CD4-positive, CD25-positive, alpha-beta regulatory T cell (primary cell): ENCODE measurements around the gene ELK3. TPM values are rescaled to one million over a fixed set of nuclear protein-coding genes. Genes with fewer than 3 reads are reported as not detected.

ENCODE experiments used
- ATAC-seq, 2 donors: fragments of 150-1000 bp; cut with Tn5 transposase; one replicate each; pipeline ENCODE4 v1.10.0; 2021; ENCODE audit warnings: low read depth in 2 of 2, moderate number of reproducible peaks in 2 of 2, moderate library complexity in 1 of 2
- DNase-seq, 3 donors: peaks; one replicate each; pipeline versions ENCODE4 v3.0.0 to v3.0.0-alpha.2; 2012 to 2022; ENCODE audit warnings: mixed read lengths in 1 of 3
- H3K27ac ChIP-seq: one replicate; pipeline ENCODE4 v1.7.0; 2013; ENCODE audit warnings: mild to moderate bottlenecking, low read length; ENCODE audit not compliant: insufficient read depth, poor library complexity, severe bottlenecking
- H3K27me3 ChIP-seq: one replicate; pipeline ENCODE4 v1.7.0; 2013; ENCODE audit warnings: low read length; ENCODE audit not compliant: control insufficient read depth, insufficient read depth
- H3K36me3 ChIP-seq: one replicate; pipeline ENCODE4 v1.7.0; 2013; ENCODE audit warnings: mild to moderate bottlenecking, low read length, moderate library complexity; ENCODE audit not compliant: control insufficient read depth, insufficient read depth
- H3K4me1 ChIP-seq: 2 replicates; pipeline ENCODE4 v1.7.0; 2013; ENCODE audit warnings: mild to moderate bottlenecking, low read length; ENCODE audit not compliant: insufficient read depth, control insufficient read depth, poor library complexity, severe bottlenecking
- H3K4me3 ChIP-seq: one replicate; pipeline ENCODE4 v1.7.0; 2013; ENCODE audit warnings: low read depth, mild to moderate bottlenecking, low read length, moderate library complexity
- H3K9me3 ChIP-seq, 2 experiments: 1 replicate in 1 of 2; 2 replicates in 1 of 2; pipeline ENCODE4 v1.7.0; 2013; ENCODE audit warnings: low read length in 2 of 2, mild to moderate bottlenecking in 1 of 2, moderate library complexity in 1 of 2; ENCODE audit not compliant: control insufficient read depth in 2 of 2
- H3K27ac Mint-ChIP-seq, 3 donors: one replicate each; pipeline ENCODE4 v1.8.0; 2020 to 2022; ENCODE audit warnings: mild to moderate bottlenecking in 3 of 3, mixed read lengths in 3 of 3, moderate library complexity in 2 of 3
- H3K27me3 Mint-ChIP-seq: one replicate; pipeline ENCODE4 v1.8.0; 2022; ENCODE audit warnings: mild to moderate bottlenecking, mixed read lengths
- H3K36me3 Mint-ChIP-seq: one replicate; pipeline ENCODE4 v1.8.0; 2020; ENCODE audit warnings: mixed read lengths
- H3K4me1 Mint-ChIP-seq, 4 donors: one replicate each; pipeline ENCODE4 v1.8.0; 2020 to 2022; ENCODE audit warnings: mixed read lengths in 4 of 4, mild to moderate bottlenecking in 1 of 4
- H3K4me3 Mint-ChIP-seq, 4 donors: one replicate each; pipeline ENCODE4 v1.8.0; 2020 to 2022; ENCODE audit warnings: mild to moderate bottlenecking in 4 of 4, mixed read lengths in 4 of 4, moderate library complexity in 3 of 4
- H3K9me3 Mint-ChIP-seq, 7 donors: one replicate each; pipeline ENCODE4 v1.8.0; 2020 to 2022; ENCODE audit warnings: mixed read lengths in 7 of 7, mild to moderate bottlenecking in 3 of 7, moderate library complexity in 2 of 7
- polyA plus RNA-seq, 4 donors: library from polyadenylated mRNA; unstranded; fragments of 300-500 nt; fragmentation: Illumina TruSeq; gene quantifications; one replicate each; pipeline ENCODE4 v1.2.3, GENCODE V29; 2021
- total RNA-seq: library from RNA; stranded (reverse); gene quantifications from one replicate; pipeline ENCODE4 v1.2.3, GENCODE V29; 2022

The ELK3 gene
- total and polyA plus RNA-seq, 5 donors from 2014 or later, result 33.4 to 84.7 (median 39.3) TPM

GRCh38 chr12:96225994-96226399 is 31.8 kb downstream of the ELK3 start:
- H3K4me1 Mint-ChIP-seq, result peaks cover 6 to 62% (median 31%) of the 10 kb centered on the region in 4 donors
- H3K36me3 ChIP-seq, result peaks cover 77% of the 10 kb centered on the region
- no peak for ATAC-seq
- no peaks in the 10 kb centered on the region for H3K27me3 ChIP-seq
- no peaks in the 10 kb centered on the region for H3K9me3 ChIP-seq
- H3K36me3 Mint-ChIP-seq, result peaks cover 35% of the 10 kb centered on the region
- no peak overlapping the region for H3K27ac ChIP-seq
- no peaks in the 10 kb centered on the region for H3K9me3 Mint-ChIP-seq
- peak overlapping the region in 2 of 3 donors; percentile 75 to 86 for H3K27ac Mint-ChIP-seq
- H3K27me3 Mint-ChIP-seq, result no peaks in the 10 kb centered on the region
- peaks cover 8% of the 10 kb centered on the region for H3K4me1 ChIP-seq
- DNase-seq, result no peak
- no peak overlapping the region for H3K4me3 Mint-ChIP-seq
- no peak overlapping the region for H3K4me3 ChIP-seq

GRCh38 chr12:96226401-96226800 is 32.2 kb downstream of the ELK3 start:
- Mint-ChIP-seq H3K4me3 (no peak overlapping the region), H3K27ac (peak overlapping the region in 2 of 3 donors; percentile 75 to 86), H3K9me3 (no peaks in the 10 kb centered on the region), H3K4me1 (peaks cover 6 to 62% (median 30%) of the 10 kb centered on the region in 4 donors), H3K36me3 (peaks cover 35% of the 10 kb centered on the region), H3K27me3 (no peaks in the 10 kb centered on the region)
- Histone ChIP-seq H3K9me3 (no peaks in the 10 kb centered on the region), H3K27ac (no peak overlapping the region), H3K4me1 (peaks cover 8% of the 10 kb centered on the region), H3K36me3 (peaks cover 78% of the 10 kb centered on the region), H3K27me3 (no peaks in the 10 kb centered on the region), H3K4me3 (no peak overlapping the region)
- no peak for ATAC-seq
- DNase-seq, result no peak

- Histone ChIP-seq H3K27me3 (no peaks in the 10 kb centered on the region), H3K9me3 (no peaks in the 10 kb centered on the region), H3K4me3 (no peak overlapping the region), H3K36me3 (peaks cover 77% of the 10 kb centered on the region), H3K4me1 (peaks cover 8% of the 10 kb centered on the region), H3K27ac (no peak overlapping the region)
- DNase-seq, result no peak
- Mint-ChIP-seq H3K27me3 (no peaks in the 10 kb centered on the region), H3K27ac (peak overlapping the region in 1 of 3 donors; percentile 86), H3K9me3 (no peaks in the 10 kb centered on the region), H3K4me3 (no peak overlapping the region), H3K4me1 (peaks cover 6 to 61% (median 30%) of the 10 kb centered on the region in 4 donors), H3K36me3 (peaks cover 37% of the 10 kb centered on the region)
- no peak for ATAC-seq
Measured at GRCh38 chr12:96226801-96227348, 32.7 kb downstream of the ELK3 start.

GRCh38 chr12:96227365-96228106 is 33.4 kb downstream of the ELK3 start:
- H3K36me3 Mint-ChIP-seq, result peaks cover 36% of the 10 kb centered on the region

GRCh38 chr12:96228566-96229248 is 34.5 kb downstream of the ELK3 start:
- H3K27ac ChIP-seq, result no peak overlapping the region
- Mint-ChIP-seq H3K27ac (no peak overlapping the region), H3K36me3 (peaks cover 28% of the 10 kb centered on the region), H3K27me3 (no peaks in the 10 kb centered on the region), H3K9me3 (no peaks in the 10 kb centered on the region), H3K4me1 (peaks cover 2 to 48% (median 23%) of the 10 kb centered on the region in 4 donors), H3K4me3 (no peak overlapping the region)
- no peaks in the 10 kb centered on the region for H3K27me3 ChIP-seq
- peaks cover 2% of the 10 kb centered on the region for H3K4me1 ChIP-seq
- H3K9me3 ChIP-seq, result no peaks in the 10 kb centered on the region
- no peak for DNase-seq
- H3K4me3 ChIP-seq, result no peak overlapping the region
- peaks cover 66% of the 10 kb centered on the region for H3K36me3 ChIP-seq
- no peak for ATAC-seq

More at GRCh38 chr12:96227365-96228106, 33.4 kb downstream of the ELK3 start:
- Mint-ChIP-seq H3K9me3 (no peaks in the 10 kb centered on the region), H3K4me1 (peaks cover 6 to 57% (median 27%) of the 10 kb centered on the region in 4 donors), H3K27me3 (no peaks in the 10 kb centered on the region), H3K27ac (peak overlapping the region in 1 of 3 donors; percentile 73), H3K4me3 (no peak overlapping the region)
- Histone ChIP-seq H3K27ac (no peak overlapping the region), H3K27me3 (no peaks in the 10 kb centered on the region), H3K4me1 (peaks cover 8% of the 10 kb centered on the region), H3K36me3 (peaks cover 76% of the 10 kb centered on the region), H3K9me3 (no peaks in the 10 kb centered on the region), H3K4me3 (no peak overlapping the region)
- no peak for ATAC-seq
- no peak for DNase-seq

- H3K36me3 Mint-ChIP-seq, result peaks cover 19% of the 10 kb centered on the region
- Histone ChIP-seq H3K4me3 (no peak overlapping the region), H3K27ac (no peak overlapping the region), H3K9me3 (no peaks in the 10 kb centered on the region), H3K27me3 (no peaks in the 10 kb centered on the region), H3K36me3 (peaks cover 58% of the 10 kb centered on the region), H3K4me1 (peaks cover 13% of the 10 kb centered on the region)
- H3K4me1 Mint-ChIP-seq, result peaks cover 0 to 48% (median 30%) of the 10 kb centered on the region in 4 donors
- H3K27ac Mint-ChIP-seq, result peak overlapping the region in 1 of 3 donors; percentile 77
- no peaks in the 10 kb centered on the region for H3K9me3 Mint-ChIP-seq
- no peaks in the 10 kb centered on the region for H3K27me3 Mint-ChIP-seq
- no peak overlapping the region for H3K4me3 Mint-ChIP-seq
- ATAC-seq, result no peak
- DNase-seq, result no peak
Measured at GRCh38 chr12:96230646-96231045, 36.5 kb downstream of the ELK3 start.

- DNase-seq, result no peak
- Histone ChIP-seq H3K4me3 (no peak overlapping the region), H3K4me1 (peaks cover 38% of the 10 kb centered on the region), H3K27me3 (no peaks in the 10 kb centered on the region), H3K27ac (no peak overlapping the region), H3K36me3 (peaks cover 37% of the 10 kb centered on the region), H3K9me3 (no peaks in the 10 kb centered on the region)
- Mint-ChIP-seq H3K27me3 (no peaks in the 10 kb centered on the region), H3K4me3 (no peak overlapping the region), H3K4me1 (peaks cover 5 to 61% (median 38%) of the 10 kb centered on the region in 4 donors), H3K36me3 (peaks cover 24% of the 10 kb centered on the region), H3K9me3 (peaks cover 0 to 2% (median 0%) of the 10 kb centered on the region in 7 donors), H3K27ac (peak overlapping the region; percentile 6 to 66 (median 42))
- no peak for ATAC-seq
Measured at GRCh38 chr12:96233168-96233567, 39.0 kb downstream of the ELK3 start.
